Testis (tissue), 2 donors: ENCODE data around the gene IGFLR1.

Source experiments
- POLR2A ChIP-seq: fragments of 450-650 bp; IDR thresholded peaks from one replicate; pipeline ENCODE4 v1.6.1; 2017; ENCODE audit warnings: antibody characterized with exemption, mild to moderate bottlenecking, moderate library complexity
- TF ChIP-seq, protein P1 (sequence below), 3 experiments: fragments of 450-650 bp in 2 of 3; fragments of 200-600 bp in 1 of 3; sonication (generic) in 1 of 3; IDR thresholded peaks; one replicate each; pipeline ENCODE4 v1.5.1; 2016 to 2019; ENCODE audit warnings: antibody characterized with exemption in 3 of 3, mild to moderate bottlenecking in 2 of 3, moderate library complexity in 1 of 3

DNA sequence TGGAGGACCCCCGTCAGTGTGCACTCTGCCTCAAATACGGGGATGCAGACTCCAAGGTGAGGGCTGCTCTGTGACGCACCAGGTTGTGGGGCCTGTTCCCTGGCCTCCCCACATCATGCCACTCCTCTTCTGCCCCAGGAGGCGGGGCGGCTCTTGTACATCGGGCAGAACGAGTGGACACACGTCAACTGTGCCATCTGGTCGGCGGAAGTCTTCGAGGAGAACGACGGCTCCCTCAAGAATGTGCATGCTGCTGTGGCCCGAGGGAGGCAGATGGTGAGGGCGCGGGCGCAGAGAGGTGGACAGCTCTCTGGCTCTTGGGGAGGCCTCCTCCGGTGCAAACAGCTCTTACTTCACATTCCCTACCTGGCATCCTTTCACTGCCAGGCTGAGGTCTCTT, 13.2 kb downstream of the IGFLR1 start:
- TF ChIP-seq, protein P1, sequence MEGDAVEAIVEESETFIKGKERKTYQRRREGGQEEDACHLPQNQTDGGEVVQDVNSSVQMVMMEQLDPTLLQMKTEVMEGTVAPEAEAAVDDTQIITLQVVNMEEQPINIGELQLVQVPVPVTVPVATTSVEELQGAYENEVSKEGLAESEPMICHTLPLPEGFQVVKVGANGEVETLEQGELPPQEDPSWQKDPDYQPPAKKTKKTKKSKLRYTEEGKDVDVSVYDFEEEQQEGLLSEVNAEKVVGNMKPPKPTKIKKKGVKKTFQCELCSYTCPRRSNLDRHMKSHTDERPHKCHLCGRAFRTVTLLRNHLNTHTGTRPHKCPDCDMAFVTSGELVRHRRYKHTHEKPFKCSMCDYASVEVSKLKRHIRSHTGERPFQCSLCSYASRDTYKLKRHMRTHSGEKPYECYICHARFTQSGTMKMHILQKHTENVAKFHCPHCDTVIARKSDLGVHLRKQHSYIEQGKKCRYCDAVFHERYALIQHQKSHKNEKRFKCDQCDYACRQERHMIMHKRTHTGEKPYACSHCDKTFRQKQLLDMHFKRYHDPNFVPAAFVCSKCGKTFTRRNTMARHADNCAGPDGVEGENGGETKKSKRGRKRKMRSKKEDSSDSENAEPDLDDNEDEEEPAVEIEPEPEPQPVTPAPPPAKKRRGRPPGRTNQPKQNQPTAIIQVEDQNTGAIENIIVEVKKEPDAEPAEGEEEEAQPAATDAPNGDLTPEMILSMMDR (IDR thresholded peaks at IDR 0.05), result no peak
- no peak for TF ChIP-seq POLR2A
